ENCODE results near the gene IFI16. TPM values are rescaled to one million over a fixed set of nuclear protein-coding genes. Genes with fewer than 3 reads are reported as not detected.

IFI16 gene
- total RNA-seq, 4 donors from 2014 or later: 47.0 to 72.0 (median 50.8) TPM

- intact Hi-C loops (cut with DNase I; ENCODE audit: low total_unique reads): no loop called here
- 50 to 53% methylated on average over 6 of the region's 6 CpGs for WGBS, 2 donors
Measured at GRCh38 chr1:159067699-159068621, 58.3 kb downstream of the IFI16 start.

GRCh38 chr1:159068886-159069285 lies 59.2 kb downstream of the IFI16 start:
- intact Hi-C loops (cut with DNase I; ENCODE audit: low total_unique reads): no loop called here

More at GRCh38 chr1:159067699-159068621, 58.3 kb downstream of the IFI16 start:
- DNase-seq (ENCODE audit: low spot score in 2 of 2): no peak
- no peak overlapping the region for H3K4me3 ChIP-seq (ENCODE audit: low read depth, poor library complexity, severe bottlenecking)
- TF ChIP-seq CTCF (IDR thresholded peaks at IDR 0.05) (no peak), POLR2A (IDR thresholded peaks at IDR 0.05) (no peak)

DNA sequence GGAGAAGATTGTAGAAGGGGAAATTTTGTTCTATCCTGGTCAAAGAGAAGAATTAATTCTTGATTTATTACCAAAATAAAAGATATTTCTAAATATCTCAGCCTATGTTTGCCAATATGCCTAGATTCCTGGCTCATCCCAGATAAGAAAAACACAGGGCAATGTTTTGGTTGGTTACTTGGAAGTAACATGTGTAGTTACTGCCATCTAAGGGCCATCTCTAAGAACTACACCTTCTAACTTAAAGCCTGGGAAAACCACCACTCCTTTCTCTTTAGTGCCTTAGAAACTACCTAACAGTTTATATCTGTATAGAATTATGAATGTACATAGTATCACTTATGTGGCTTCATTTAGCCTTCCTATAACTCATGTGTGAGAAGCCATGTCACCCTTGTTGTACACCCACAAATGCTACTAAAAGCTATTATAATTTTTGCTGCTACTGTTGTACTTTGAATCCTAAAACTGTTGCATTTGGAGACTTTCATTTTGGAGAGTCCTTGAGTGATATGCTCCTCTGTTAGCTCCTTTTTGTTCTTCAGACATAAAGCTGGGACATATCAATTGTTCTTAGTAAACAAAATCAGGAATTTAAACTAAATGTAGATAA lies 62.4 kb downstream of the IFI16 start:
- intact Hi-C loops (cut with DNase I; ENCODE audit: low total_unique reads): loop anchor here (10.0 kb wide), 1 partner anchor 867 kb away; no protein-coding TSS in a partner anchor
- H3K4me3 ChIP-seq (ENCODE audit: low read depth, poor library complexity, severe bottlenecking): no peak overlapping the region
- TF ChIP-seq POLR2A (IDR thresholded peaks at IDR 0.05) (no peak), CTCF (IDR thresholded peaks at IDR 0.05) (no peak)
- DNase-seq (ENCODE audit: low spot score in 2 of 2): no peak

More at GRCh38 chr1:159068886-159069285, 59.2 kb downstream of the IFI16 start:
- no peak overlapping the region for H3K4me3 ChIP-seq (ENCODE audit: low read depth, poor library complexity, severe bottlenecking)
- WGBS, 2 donors: 80 to 94% methylated on average over 2 of the region's 2 CpGs
- DNase-seq (ENCODE audit: low spot score in 2 of 2): no peak
- TF ChIP-seq POLR2A (IDR thresholded peaks at IDR 0.05) (no peak), CTCF (IDR thresholded peaks at IDR 0.05) (no peak)

- 50 to 60% methylated on average over 6 of the region's 6 CpGs for WGBS, 2 donors
- DNase-seq (ENCODE audit: low spot score in 2 of 2): no peak
- no peak within 1 kb of the TSS for H3K4me3 ChIP-seq (ENCODE audit: low read depth, poor library complexity, severe bottlenecking)
Measured at GRCh38 chr1:159076438-159077119, 66.9 kb downstream of the IFI16 start, which contains the start of gene AIM2. TSS of gene AIM2 (minus strand) at chr1:159076766. CDS start at chr1:159073499, 3,267 bp downstream.

More at GRCh38 chr1:159076438-159077119, 66.9 kb downstream of the IFI16 start, which contains the start of gene AIM2:
- intact Hi-C loops (cut with DNase I; ENCODE audit: low total_unique reads): loop anchor here (10.0 kb wide), 1 partner anchor 872 kb away; no protein-coding TSS in a partner anchor
- no peak for TF ChIP-seq CTCF (IDR thresholded peaks at IDR 0.05)
- TF ChIP-seq POLR2A (IDR thresholded peaks at IDR 0.05): no peak
